ENCODE data around the gene AGER.

- TF ChIP-seq HDGF (IDR thresholded peaks at IDR 0.05; ENCODE audit: borderline replicate concordance) (no peak), BHLHE40 (IDR thresholded peaks at IDR 0.05; ENCODE audit: borderline replicate concordance) (no peak), SUZ12 (IDR thresholded peaks at IDR 0.05) (no peak), LEF1 (IDR thresholded peaks at IDR 0.05; ENCODE audit: borderline replicate concordance) (no peak), FOXM1 (IDR thresholded peaks at IDR 0.05; ENCODE audit: borderline replicate concordance) (no peak), FOXK2 (IDR thresholded peaks at IDR 0.05) (no peak), SP1 (IDR thresholded peaks at IDR 0.05) (no peak), CTBP1 (IDR thresholded peaks at IDR 0.05; ENCODE audit: borderline replicate concordance) (no peak), PKNOX1 (IDR thresholded peaks at IDR 0.05) (no peak), ELF4 (IDR thresholded peaks at IDR 0.05) (no peak), L3MBTL2 (conservative IDR thresholded peaks at IDR 0.05) (no peak)
Measured at GRCh38 chr6:32148289-32149091, 35.6 kb downstream of the AGER start.
